ENCODE results near the gene PRDM16.

PRDM16 gene

DNA sequence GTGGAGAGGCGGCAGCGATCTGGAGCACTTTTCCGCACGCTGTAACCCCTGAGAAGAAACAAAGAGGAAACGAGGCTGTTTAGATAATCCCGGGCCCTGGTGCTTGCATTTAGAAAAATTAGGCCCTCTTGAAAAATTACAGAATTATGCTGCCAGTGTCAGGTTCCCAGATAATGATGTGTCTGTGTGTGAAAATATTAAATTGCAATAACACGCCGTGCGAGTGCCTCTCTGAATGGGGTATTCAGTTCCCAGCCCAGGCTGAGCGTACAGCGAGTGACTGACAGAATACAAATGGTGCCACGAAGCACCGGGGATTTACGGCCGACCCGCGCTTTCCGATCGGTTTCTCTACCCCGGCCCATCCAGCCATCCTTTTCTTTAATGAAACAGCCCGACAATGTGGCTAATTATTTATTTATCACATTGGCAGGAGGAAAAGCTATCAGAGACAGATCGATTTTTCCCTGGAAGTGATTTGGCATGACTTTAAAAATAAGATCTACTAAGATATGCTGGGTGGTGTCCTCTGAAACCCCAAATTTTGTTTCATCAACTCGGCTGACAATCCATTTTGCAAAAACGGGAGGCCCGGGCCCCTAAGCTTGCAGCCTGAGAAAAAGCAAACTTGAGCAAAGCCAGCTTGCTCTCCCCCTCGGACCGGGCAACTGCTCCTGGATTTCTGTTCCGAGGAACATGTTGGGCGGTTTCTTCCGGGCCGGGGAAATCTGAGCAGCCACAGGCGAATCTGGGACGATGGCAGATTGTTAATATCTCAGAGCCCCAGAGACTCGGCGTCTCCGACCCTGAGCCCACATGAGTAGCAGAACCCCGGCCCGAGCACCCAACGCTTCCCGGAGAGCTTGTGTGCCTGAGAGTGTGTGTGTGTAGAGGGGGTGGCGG lies 11.3 kb downstream of the PRDM16 start:
- TF ChIP-seq ZFX (IDR thresholded peaks at IDR 0.05): no peak
- TF ChIP-seq, protein P1, sequence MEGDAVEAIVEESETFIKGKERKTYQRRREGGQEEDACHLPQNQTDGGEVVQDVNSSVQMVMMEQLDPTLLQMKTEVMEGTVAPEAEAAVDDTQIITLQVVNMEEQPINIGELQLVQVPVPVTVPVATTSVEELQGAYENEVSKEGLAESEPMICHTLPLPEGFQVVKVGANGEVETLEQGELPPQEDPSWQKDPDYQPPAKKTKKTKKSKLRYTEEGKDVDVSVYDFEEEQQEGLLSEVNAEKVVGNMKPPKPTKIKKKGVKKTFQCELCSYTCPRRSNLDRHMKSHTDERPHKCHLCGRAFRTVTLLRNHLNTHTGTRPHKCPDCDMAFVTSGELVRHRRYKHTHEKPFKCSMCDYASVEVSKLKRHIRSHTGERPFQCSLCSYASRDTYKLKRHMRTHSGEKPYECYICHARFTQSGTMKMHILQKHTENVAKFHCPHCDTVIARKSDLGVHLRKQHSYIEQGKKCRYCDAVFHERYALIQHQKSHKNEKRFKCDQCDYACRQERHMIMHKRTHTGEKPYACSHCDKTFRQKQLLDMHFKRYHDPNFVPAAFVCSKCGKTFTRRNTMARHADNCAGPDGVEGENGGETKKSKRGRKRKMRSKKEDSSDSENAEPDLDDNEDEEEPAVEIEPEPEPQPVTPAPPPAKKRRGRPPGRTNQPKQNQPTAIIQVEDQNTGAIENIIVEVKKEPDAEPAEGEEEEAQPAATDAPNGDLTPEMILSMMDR (conservative IDR thresholded peaks at IDR 0.05): no peak
- H3K27ac ChIP-seq: no peak overlapping the region

DNA sequence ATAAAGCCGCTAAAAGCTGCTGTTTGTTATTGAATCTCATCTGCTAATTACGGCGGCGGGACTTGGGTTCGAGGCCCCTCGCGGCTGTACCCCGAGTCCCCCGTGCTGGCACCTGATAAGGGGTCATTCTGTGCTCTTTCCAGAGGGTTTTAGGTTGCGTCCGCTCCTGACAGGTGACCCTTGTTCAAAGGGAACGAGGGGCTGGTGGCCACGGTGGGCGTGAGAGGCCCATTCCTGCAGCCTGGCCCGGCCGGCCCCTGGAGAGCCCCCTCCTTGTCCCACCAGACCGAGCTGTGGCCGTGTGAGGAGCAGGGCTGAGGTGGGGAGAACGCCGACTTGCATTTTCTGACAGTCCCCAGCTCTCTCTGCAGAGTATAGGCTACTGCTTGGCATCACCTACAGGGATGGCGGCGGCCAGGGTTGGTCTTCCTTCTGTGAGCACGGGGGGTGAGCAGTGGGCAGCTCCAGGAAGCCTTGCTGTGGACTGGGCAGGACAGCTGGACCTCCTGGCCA lies 12.2 kb downstream of the PRDM16 start:
- H3K27ac ChIP-seq: no peak overlapping the region
- TF ChIP-seq ZFX (IDR thresholded peaks at IDR 0.05): no peak

DNA sequence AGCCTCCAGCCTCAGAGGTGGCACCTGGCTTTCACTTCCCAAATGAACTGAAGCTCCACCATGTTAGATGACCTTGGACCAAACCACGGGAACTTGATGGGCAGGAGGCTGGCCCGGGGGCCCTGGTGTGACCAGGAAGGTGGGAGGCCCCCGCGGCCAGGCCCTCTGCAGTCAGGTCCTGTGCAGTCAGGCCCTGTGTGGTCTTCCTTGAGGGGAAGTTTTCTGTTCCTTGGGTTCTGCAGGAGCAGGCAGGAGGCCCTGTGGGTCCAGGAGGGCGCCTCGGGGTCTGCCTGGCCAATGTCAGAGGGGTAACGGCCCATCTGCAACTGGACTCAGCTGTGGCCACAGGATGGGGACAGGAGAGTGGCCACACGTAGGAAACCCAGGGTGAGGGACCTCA lies 13.0 kb downstream of the PRDM16 start:
- no peak overlapping the region for H3K27ac ChIP-seq
- no peak for TF ChIP-seq ZFX (IDR thresholded peaks at IDR 0.05)
- TF ChIP-seq, protein P1 (conservative IDR thresholded peaks at IDR 0.05): no peak

DNA sequence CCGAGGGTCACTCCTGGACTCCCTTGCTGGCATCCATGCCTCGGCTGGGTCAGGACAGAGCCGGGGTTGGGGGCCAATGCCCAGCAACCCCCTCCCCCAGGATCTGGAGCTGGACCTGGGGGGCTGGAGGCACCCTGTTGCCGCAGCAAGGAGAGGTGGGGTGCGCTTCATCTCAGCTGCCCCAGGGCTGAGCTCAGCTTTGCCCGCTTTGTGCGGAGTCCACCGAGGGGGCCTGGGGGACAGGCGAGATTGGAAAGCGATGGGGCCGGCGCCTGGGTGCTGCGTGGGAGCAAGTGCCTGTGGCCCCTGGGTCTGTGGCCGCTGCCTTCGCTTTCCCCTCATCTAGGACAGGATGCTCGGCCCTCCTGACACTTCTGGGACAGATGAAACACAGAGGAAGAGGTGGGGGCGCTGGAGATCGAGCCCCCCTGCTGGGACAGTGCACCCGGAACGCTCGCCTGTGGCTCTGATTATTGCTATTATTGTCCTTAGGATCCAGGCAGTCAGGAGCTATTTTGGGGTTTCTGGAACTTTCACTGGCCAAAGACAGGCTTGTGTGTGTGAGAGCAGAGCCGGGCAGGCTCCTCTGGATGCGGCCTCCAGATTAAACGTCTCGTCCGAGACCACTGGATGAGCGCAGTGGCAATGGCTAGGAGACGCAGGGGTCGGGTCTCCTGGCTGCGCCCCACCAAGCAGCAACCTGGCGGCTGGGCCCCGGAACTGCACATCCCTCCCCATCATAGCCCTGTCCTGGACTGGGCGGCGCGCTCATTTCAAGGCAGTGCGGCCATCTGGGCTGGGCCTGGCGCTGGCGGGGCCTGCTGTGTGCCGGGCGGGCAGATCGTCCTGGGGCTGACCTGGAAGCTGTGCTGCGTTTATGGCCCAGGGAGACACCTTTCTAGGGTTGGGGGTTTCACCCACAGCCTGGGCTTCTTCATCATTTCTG lies 13.8 kb downstream of the PRDM16 start:
- no peak overlapping the region for H3K27ac ChIP-seq
- TF ChIP-seq, protein P1 (conservative IDR thresholded peaks at IDR 0.05): no peak
- no peak for TF ChIP-seq ZFX (IDR thresholded peaks at IDR 0.05)

DNA sequence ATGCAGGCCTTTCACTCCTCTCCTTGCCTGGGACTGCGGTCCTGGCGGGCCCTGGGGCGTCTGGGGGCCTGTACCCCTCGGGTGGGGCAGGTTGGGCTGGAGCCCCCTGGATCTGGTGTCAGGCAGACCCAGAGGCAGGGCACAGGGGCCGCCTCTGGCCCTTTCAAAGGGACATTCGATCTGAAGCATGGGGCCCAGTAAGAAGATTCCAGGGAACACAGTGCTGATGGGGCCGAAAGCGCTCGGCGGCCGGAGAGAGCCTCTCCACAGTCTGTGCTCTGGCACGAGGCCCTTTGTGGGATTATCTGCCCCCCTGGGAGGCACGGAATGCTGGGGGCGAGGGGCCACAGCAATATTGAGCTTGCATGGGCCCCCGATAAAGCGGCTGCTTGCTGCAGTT lies 15.2 kb downstream of the PRDM16 start:
- TF ChIP-seq, protein P1 (conservative IDR thresholded peaks at IDR 0.05): no peak
- no peak for TF ChIP-seq ZFX (IDR thresholded peaks at IDR 0.05)
- H3K27ac ChIP-seq: no peak overlapping the region

DNA sequence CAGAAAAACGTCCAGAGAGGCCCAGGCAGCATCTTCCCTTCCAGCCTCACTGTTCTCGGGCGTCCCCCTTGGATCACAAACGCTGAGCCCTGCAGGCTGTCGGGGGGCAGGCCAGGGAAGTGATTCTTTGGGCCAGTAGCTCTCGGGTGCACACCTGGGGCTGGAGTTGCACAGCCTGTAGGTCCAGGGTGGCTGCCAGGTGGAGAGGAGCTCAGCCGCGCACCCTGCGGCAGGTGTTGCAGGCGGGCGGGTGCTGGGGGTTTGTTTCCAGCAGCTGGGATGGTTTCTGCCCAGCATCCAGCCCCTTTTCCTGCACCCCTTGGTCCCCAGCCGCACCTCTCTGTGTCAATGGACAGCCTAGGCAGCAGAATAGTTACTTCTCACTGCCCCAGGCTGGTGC lies 15.7 kb downstream of the PRDM16 start:
- no peak for TF ChIP-seq ZFX (IDR thresholded peaks at IDR 0.05)
- TF ChIP-seq, protein P1 (conservative IDR thresholded peaks at IDR 0.05): no peak
- H3K27ac ChIP-seq: no peak overlapping the region

DNA sequence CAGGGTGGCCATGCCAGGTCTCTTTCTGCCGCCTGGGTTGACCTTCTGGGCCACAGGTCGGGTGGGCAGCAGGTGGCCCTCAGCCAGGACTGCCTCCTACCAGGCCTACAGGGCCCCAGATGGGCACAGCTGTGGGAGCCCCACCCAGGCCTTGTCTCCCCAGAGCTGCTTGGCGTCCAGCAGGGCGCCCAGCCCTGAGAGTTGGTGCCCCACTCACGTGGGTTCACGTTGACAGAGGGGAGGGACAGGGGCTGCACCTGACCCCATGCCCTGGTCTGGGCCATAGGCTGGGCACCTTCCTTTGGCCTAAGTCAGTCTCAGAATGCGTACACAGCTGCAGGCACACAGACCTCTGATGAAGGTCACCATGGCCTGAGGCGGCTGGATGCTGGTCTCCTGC lies 16.7 kb downstream of the PRDM16 start:
- TF ChIP-seq, protein P1 (conservative IDR thresholded peaks at IDR 0.05): no peak
- no peak for TF ChIP-seq ZFX (IDR thresholded peaks at IDR 0.05)
- no peak overlapping the region for H3K27ac ChIP-seq

Measured in C4-2B (cell line).